ENCODE measurements around the gene AFAP1L1. TPM values are rescaled to one million over a fixed set of nuclear protein-coding genes. Genes with fewer than 3 reads are reported as not detected.
A peak's percentile ranks its signal among the peaks of the same experiment; 100 is the strongest.

Gene AFAP1L1
- total and polyA plus RNA-seq, 2 of the 13 experiments (the other 11 are each of a cell fraction or from before 2014, with no cell fraction given) = 0.38 to 1.0 TPM

- peak; percentile 53; the same call in 1 of the 2 replicates for TF ChIP-seq IRF9 (CRISPR knock-in tag; IDR thresholded peaks at IDR 0.05; ENCODE audit: borderline replicate concordance)
- TF ChIP-seq NBN (conservative IDR thresholded peaks at IDR 0.05) = no peak
- peak; percentile 66 for TF ChIP-seq HOXA3 (CRISPR knock-in tag; IDR thresholded peaks at IDR 0.05)
- TF ChIP-seq ZNF816 (CRISPR knock-in tag; IDR thresholded peaks at IDR 0.05; ENCODE audit: borderline replicate concordance) = no peak
- TF ChIP-seq THAP7 (CRISPR knock-in tag; IDR thresholded peaks at IDR 0.05) = no peak; the same call in 1 of the 2 replicates
- TF ChIP-seq ZNF3 (CRISPR knock-in tag; IDR thresholded peaks at IDR 0.05) = no peak
- peak; percentile 92 for TF ChIP-seq SP2 (CRISPR knock-in tag; IDR thresholded peaks at IDR 0.05)
- TF ChIP-seq MIER3 (CRISPR knock-in tag; IDR thresholded peaks at IDR 0.05; ENCODE audit: borderline replicate concordance) = no peak
- TF ChIP-seq ARID2 (CRISPR knock-in tag; IDR thresholded peaks at IDR 0.05; ENCODE audit: borderline replicate concordance) = no peak
- TF ChIP-seq ZNF777 (CRISPR knock-in tag; IDR thresholded peaks at IDR 0.05) = 0 out of 2 replicates have a peak, but pooled peaks have one; percentile 34
- TF ChIP-seq MYC (CRISPR knock-in tag; IDR thresholded peaks at IDR 0.05; ENCODE audit: borderline replicate concordance) = peak; percentile 24; the same call in 1 of the 2 replicates
- no peak for TF ChIP-seq ZNF329 (CRISPR knock-in tag; IDR thresholded peaks at IDR 0.05; ENCODE audit: low read depth)
- no peak for TF ChIP-seq MAZ (IDR thresholded peaks at IDR 0.05; ENCODE audit: borderline replicate concordance, low read depth, low read length)
- peak; percentile 74; the same call in 1 of the 2 replicates for TF ChIP-seq MAZ (CRISPR knock-in tag; IDR thresholded peaks at IDR 0.05; ENCODE audit: low read depth)
- no peak for TF ChIP-seq PATZ1 (CRISPR knock-in tag; IDR thresholded peaks at IDR 0.05)
- no peak for TF ChIP-seq ZNF230 (CRISPR knock-in tag; IDR thresholded peaks at IDR 0.05)
- TF ChIP-seq EEA1 (CRISPR knock-in tag; IDR thresholded peaks at IDR 0.05; ENCODE audit: borderline replicate concordance) = peak; percentile 26; the same call in 1 of the 2 replicates
- TF ChIP-seq ZNF678 (CRISPR knock-in tag; IDR thresholded peaks at IDR 0.05) = no peak
- TF ChIP-seq JUNB (CRISPR knock-in tag; IDR thresholded peaks at IDR 0.05; ENCODE audit: borderline replicate concordance) = no peak
- 0 out of 2 replicates have a peak, but pooled peaks have one; percentile 59 for TF ChIP-seq PREB (CRISPR knock-in tag; IDR thresholded peaks at IDR 0.05)
- no peak for TF ChIP-seq ZBTB39 (CRISPR knock-in tag; IDR thresholded peaks at IDR 0.05)
Observed at GRCh38 chr5:149357370-149358293, 86.0 kb downstream of the AFAP1L1 start, which contains the start of gene PCYOX1L (continued).

Data from HepG2 (cell line).